ENCODE measurements around the gene HK1.

- no peak for TF ChIP-seq POLR2AphosphoS5 (IDR thresholded peaks at IDR 0.05)
- no peak for TF ChIP-seq CTCF (IDR thresholded peaks at IDR 0.05)
These were observed 105.3 kb downstream of the HK1 start for GRCh38 chr10:69383558-69383957.

Data from breast epithelium (tissue), 3 donors.